Psoas muscle (tissue), 8 donors: ENCODE data around the gene LARP1B. TPM values are rescaled to one million over a fixed set of nuclear protein-coding genes. Genes with fewer than 3 reads are reported as not detected.
A peak's percentile ranks its signal among the peaks of the same experiment; 100 is the strongest.

Experiments used
- ATAC-seq, 4 donors: fragments of 200-7000 bp; cut with Tn5 transposase; one replicate each; pipeline ENCODE4 v1.9.1; 2020; ENCODE audit warnings: moderate library complexity in 3 of 4, mild to moderate bottlenecking in 2 of 4
- DNase-seq, 2 donors: peaks; one replicate each; pipeline ENCODE4 v3.0.0-alpha.2; 2020
- H3K27ac ChIP-seq: fragments of 200-600 bp; one replicate; pipeline ENCODE4 v1.8.0; 2022
- H3K27me3 ChIP-seq, 3 donors: fragments of 200-600 bp in 1 of 3; one replicate each; pipeline versions ENCODE4 v1.6.1 to v1.8.0; 2013 to 2022; ENCODE audit warnings: low read length in 2 of 3, mild to moderate bottlenecking in 2 of 3, moderate library complexity in 1 of 3; ENCODE audit not compliant: insufficient read depth in 3 of 3
- H3K36me3 ChIP-seq, 2 donors: fragments of 200-600 bp in 1 of 2; one replicate each; pipeline versions ENCODE4 v1.6.1 to v1.8.0; 2013 to 2022; ENCODE audit warnings: low read depth in 1 of 2, mild to moderate bottlenecking in 1 of 2, moderate library complexity in 1 of 2; ENCODE audit not compliant: insufficient read depth in 1 of 2
- H3K4me1 ChIP-seq: fragments of 200-600 bp; one replicate; pipeline ENCODE4 v1.8.0; 2022
- H3K4me3 ChIP-seq: fragments of 200-600 bp; one replicate; pipeline ENCODE4 v1.8.0; 2022; ENCODE audit warnings: mild to moderate bottlenecking
- H3K9me3 ChIP-seq: fragments of 200-600 bp; one replicate; pipeline ENCODE4 v1.8.0; 2022
- CTCF ChIP-seq: fragments of 200-600 bp; IDR thresholded peaks from one replicate; pipeline ENCODE4 v1.8.0; 2022; ENCODE audit warnings: antibody characterized with exemption
- WGBS, 3 donors: extraction: QIAGEN DNeasy Blood & Tissue Kit; methylation state at CpG; one replicate each; pipeline versions ENCODE4 v1.1.6 to v1.1.7; 2013; 5-methylcytosine and 5-hydroxymethylcytosine counted together
- intact Hi-C, 2 donors: fragments of 100-400 bp; cut with DNase I; formaldehyde crosslinking; loops; one replicate each; pipeline versions ENCODE4 v1.11.0 to v1.14.2; 2022
- polyA plus RNA-seq, 3 donors: library from polyadenylated mRNA; stranded (reverse); fragments of 200-250 nt; gene quantifications; one replicate each; pipeline ENCODE4 v1.2.3, GENCODE V29; 2013
- total RNA-seq, 4 donors: library from RNA; stranded (reverse); fragmentation: NEBNext Ultra II Directional in 2 of 4; extraction: Animal tissue kit (Norgen Biotek cat#: 25700) in 2 of 4; gene quantifications; one replicate each; pipeline versions ENCODE4 v1.2.1 to v1.2.4, GENCODE V29; 2021 to 2023
- donor health status: healthy with polysubstance abuse.
- donor health status: DM: no; HTN: no; CAD: no; lungs with moderate emphysema.
- donor health status: Bipolar disorder and iron deficiency.
- donor health status: healthy.
- donor health status: DM: yes; HTN: yes; CAD: no.
- donor health status: DM: no; HTN: no; CAD: no.
- donor health status: DM: no; HTN: no; CAD: no.
- donor health status: DM: yes; HTN: yes; CAD: no.

The LARP1B gene
- total and polyA plus RNA-seq, 7 donors = 8.3 to 23.6 (median 16.6) TPM

DNA sequence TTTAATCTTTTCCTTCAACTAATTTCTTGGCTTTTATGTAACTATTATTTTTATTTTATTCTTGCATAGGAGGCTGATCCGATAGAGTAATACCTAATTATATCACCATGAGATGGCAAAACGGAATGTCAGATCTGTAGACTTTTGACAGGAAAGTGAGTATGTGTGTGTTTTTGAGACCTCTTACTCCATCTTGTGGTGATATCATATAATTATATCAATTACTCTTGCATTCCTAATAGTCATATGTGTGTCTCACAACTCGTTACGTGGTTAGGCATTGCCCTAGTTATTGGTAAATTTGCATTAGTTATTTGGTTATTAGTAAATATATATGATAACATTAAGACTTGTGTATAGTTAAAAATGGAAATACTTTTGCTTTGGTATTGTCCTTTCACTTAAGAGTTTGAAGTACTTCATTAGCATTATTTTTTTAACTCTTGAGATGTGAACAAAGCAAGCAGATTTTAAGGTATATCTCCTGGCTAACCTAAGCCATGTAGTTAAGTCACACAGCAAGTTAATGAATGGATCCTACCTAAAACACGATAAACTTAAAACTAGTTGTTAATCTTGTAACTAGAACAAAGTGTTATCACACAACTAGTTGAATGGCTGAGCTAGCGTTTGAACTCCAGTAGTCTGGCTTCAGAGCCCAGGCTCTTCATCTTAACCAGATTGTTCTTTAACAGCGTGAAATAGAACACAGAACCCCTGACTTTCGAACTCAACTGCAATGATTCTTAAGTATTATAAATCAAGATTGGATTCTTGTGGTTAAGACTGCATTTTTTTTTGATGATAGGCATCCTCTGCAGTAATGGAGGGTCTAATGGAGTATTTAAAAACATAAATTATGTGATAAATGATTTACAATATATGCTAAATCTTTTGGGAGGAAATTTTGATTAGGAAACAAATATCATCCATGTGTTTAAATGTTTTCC, 159.4 kb downstream of the LARP1B start:
- ATAC-seq (peak in 2 of 4 donors; percentile 38 to 57), DNase-seq (no peak)
- no peak overlapping the region for H3K4me3 ChIP-seq
- H3K9me3 ChIP-seq = no peaks in the 10 kb centered on the region
- H3K27ac ChIP-seq = no peak overlapping the region
- no peaks in the 10 kb centered on the region for H3K27me3 ChIP-seq
- intact Hi-C loops = no loop called here
- peak; percentile 26 for TF ChIP-seq CTCF
- no peaks in the 10 kb centered on the region for H3K36me3 ChIP-seq
- WGBS, 3 donors = 38 to 63% (median 54%) methylated on average over 8 of the region's 8 CpGs
- peaks cover 3% of the 10 kb centered on the region for H3K4me1 ChIP-seq

- DNase-seq (no peak), ATAC-seq (no peak)
- H3K4me1 ChIP-seq = peaks cover 3% of the 10 kb centered on the region
- H3K9me3 ChIP-seq = no peaks in the 10 kb centered on the region
- TF ChIP-seq CTCF = no peak
- intact Hi-C loops = no loop called here
- H3K36me3 ChIP-seq = no peaks in the 10 kb centered on the region
- H3K27ac ChIP-seq = no peak overlapping the region
- H3K4me3 ChIP-seq = no peak overlapping the region
- H3K27me3 ChIP-seq = no peaks in the 10 kb centered on the region
These were observed 160.5 kb downstream of the LARP1B start for GRCh38 chr4:128221586-128221985.

GRCh38 chr4:128225148-128225547, 164.0 kb downstream of the LARP1B start:
- Histone ChIP-seq H3K9me3 (no peaks in the 10 kb centered on the region), H3K27me3 (no peaks in the 10 kb centered on the region), H3K27ac (no peak overlapping the region), H3K36me3 (no peaks in the 10 kb centered on the region), H3K4me3 (no peak overlapping the region), H3K4me1 (peaks cover under 1% of the 10 kb centered on the region)
- no peak for TF ChIP-seq CTCF
- ATAC-seq (no peak), DNase-seq (no peak)
- intact Hi-C loops = no loop called here
- 29 to 55% (median 44%) methylated on average over 2 of the region's 2 CpGs for WGBS, 3 donors

GRCh38 chr4:128227991-128228571, 167.0 kb downstream of the LARP1B start:
- DNase-seq (no peak), ATAC-seq (peak in 3 of 4 donors; percentile 54 to 78 (median 65))
- H3K4me1 ChIP-seq = no peaks in the 10 kb centered on the region
- no peaks in the 10 kb centered on the region for H3K36me3 ChIP-seq
- 34 to 39% (median 37%) methylated on average over 2 of the region's 2 CpGs for WGBS, 3 donors
- no peaks in the 10 kb centered on the region for H3K9me3 ChIP-seq
- TF ChIP-seq CTCF = no peak
- intact Hi-C loops = no loop called here
- H3K27ac ChIP-seq = no peak overlapping the region
- no peak overlapping the region for H3K4me3 ChIP-seq
- no peaks in the 10 kb centered on the region for H3K27me3 ChIP-seq
